GM23338 (cell line): ENCODE results near the gene TMPRSS2. TPM values are rescaled to one million over a fixed set of nuclear protein-coding genes. Genes with fewer than 3 reads are reported as not detected.

Source experiments
- ATAC-seq: fragments of 200-7000 bp; cut with Tn5 transposase; 3 replicates; pipeline ENCODE4 v1.9.1; 2020
- DNase-seq: peaks from one replicate; pipeline ENCODE4 v3.0.0-alpha.2; 2015; ENCODE audit warnings: low spot score
- H2AFZ ChIP-seq: fragments of 200-600 bp; sonication (generic); 2 replicates; pipeline ENCODE4 v1.8.0; 2016; ENCODE audit warnings: antibody characterized with exemption, mild to moderate bottlenecking, moderate library complexity
- H3F3A ChIP-seq: fragments of 200-600 bp; sonication (generic); replicated peaks from 2 replicates; pipeline ENCODE4 v1.8.0; 2017; ENCODE audit warnings: antibody characterized with exemption, mixed run types, low read depth
- H3K27ac ChIP-seq: fragments of 200-600 bp; sonication (generic); 2 replicates; pipeline ENCODE4 v1.6.1; 2016; ENCODE audit warnings: low read depth
- H3K27me3 ChIP-seq: fragments of 200-600 bp; sonication (generic); 2 replicates; pipeline ENCODE4 v1.8.0; 2016; ENCODE audit warnings: mild to moderate bottlenecking, mixed run types, moderate library complexity; ENCODE audit not compliant: insufficient read depth
- H3K36me3 ChIP-seq: fragments of 200-600 bp; sonication (generic); 2 replicates; pipeline ENCODE4 v1.8.0; 2016; ENCODE audit warnings: mild to moderate bottlenecking; ENCODE audit not compliant: insufficient read depth
- H3K4me1 ChIP-seq: fragments of 200-600 bp; sonication (generic); 2 replicates; pipeline ENCODE4 v1.8.0; 2016; ENCODE audit warnings: mild to moderate bottlenecking, moderate library complexity; ENCODE audit not compliant: insufficient read depth
- H3K4me2 ChIP-seq: fragments of 200-600 bp; sonication (generic); 2 replicates; pipeline ENCODE4 v1.7.1; 2017; ENCODE audit warnings: mixed run types
- H3K4me3 ChIP-seq: fragments of 200-600 bp; sonication (generic); 2 replicates; pipeline ENCODE4 v1.6.1; 2016; ENCODE audit warnings: mixed run types
- H3K79me2 ChIP-seq: fragments of 200-600 bp; sonication (generic); replicated peaks from 2 replicates; pipeline ENCODE4 v1.8.0; 2017; ENCODE audit warnings: mild to moderate bottlenecking; ENCODE audit not compliant: insufficient read depth
- H3K9me2 ChIP-seq: fragments of 200-600 bp; sonication (generic); 2 replicates; pipeline ENCODE4 v1.8.0; 2017; ENCODE audit not compliant: insufficient read depth
- H4K20me1 ChIP-seq: fragments of 200-600 bp; sonication (generic); replicated peaks from 2 replicates; pipeline ENCODE4 v1.8.0; 2017; ENCODE audit warnings: mild to moderate bottlenecking; ENCODE audit not compliant: insufficient read depth
- H3K27ac Mint-ChIP-seq: 2 replicates; pipeline ENCODE4 v1.8.0; 2020; ENCODE audit warnings: inconsistent platforms, mild to moderate bottlenecking, moderate library complexity, mixed read lengths
- H3K27me3 Mint-ChIP-seq: 3 replicates; pipeline ENCODE4 v1.8.0; 2022; ENCODE audit warnings: low read depth, mild to moderate bottlenecking, moderate library complexity, mixed read lengths, inconsistent platforms; ENCODE audit not compliant: insufficient read depth, poor library complexity
- H3K36me3 Mint-ChIP-seq: 3 replicates; pipeline ENCODE4 v1.8.0; 2021; ENCODE audit warnings: low read depth, mild to moderate bottlenecking, inconsistent platforms, moderate library complexity, mixed read lengths
- H3K4me1 Mint-ChIP-seq: 3 replicates; pipeline ENCODE4 v1.8.0; 2020; ENCODE audit warnings: mild to moderate bottlenecking, inconsistent platforms, mixed read lengths
- H3K4me3 Mint-ChIP-seq: 3 replicates; pipeline ENCODE4 v1.8.0; 2021; ENCODE audit warnings: moderate library complexity, mild to moderate bottlenecking, inconsistent platforms, mixed read lengths
- H3K9me3 Mint-ChIP-seq: 3 replicates; pipeline ENCODE4 v1.8.0; 2020; ENCODE audit warnings: moderate library complexity, mild to moderate bottlenecking, inconsistent platforms, mixed read lengths
- CREB1 ChIP-seq: fragments of 250-450 bp; sonication (Bioruptor Pico); IDR thresholded peaks from 2 replicates; pipeline ENCODE4 v1.5.0; 2020; ENCODE audit warnings: low read depth, mild to moderate bottlenecking, moderate library complexity
- EZH2 ChIP-seq: fragments of 200-600 bp; sonication (generic); IDR thresholded peaks from one replicate; pipeline ENCODE4 v1.8.0; 2017; ENCODE audit warnings: antibody characterized with exemption, mild to moderate bottlenecking, low read depth; ENCODE audit not compliant: unreplicated experiment
- EZH2phosphoT487 ChIP-seq: fragments of 200-600 bp; sonication (generic); IDR thresholded peaks from one replicate; pipeline ENCODE4 v1.8.1; 2018; ENCODE audit warnings: antibody characterized with exemption; ENCODE audit not compliant: unreplicated experiment
- JUNB ChIP-seq: IDR thresholded peaks from one replicate; pipeline ENCODE4 v1.6.1; 2016; ENCODE audit warnings: antibody characterized with exemption; ENCODE audit not compliant: unreplicated experiment
- NANOG ChIP-seq: IDR thresholded peaks from 2 replicates; pipeline ENCODE4 v1.6.1; 2016; ENCODE audit warnings: antibody characterized with exemption, borderline replicate concordance
- POLR2AphosphoS5 ChIP-seq: IDR thresholded peaks from 2 replicates; pipeline ENCODE4 v1.6.1; 2016; ENCODE audit warnings: antibody characterized with exemption, low read depth
- STAT1 ChIP-seq: IDR thresholded peaks from one replicate; pipeline ENCODE4 v1.6.1; 2016; ENCODE audit warnings: antibody characterized with exemption; ENCODE audit not compliant: unreplicated experiment
- ZNF114 ChIP-seq: fragments of 250-450 bp; sonication (Bioruptor Pico); IDR thresholded peaks from 2 replicates; pipeline ENCODE4 v1.5.0; 2020; ENCODE audit warnings: mild to moderate bottlenecking, moderate library complexity
- ZNF331 ChIP-seq: fragments of 250-450 bp; sonication (Bioruptor Pico); IDR thresholded peaks from 2 replicates; pipeline ENCODE4 v1.5.0; 2020; ENCODE audit warnings: low read depth, mild to moderate bottlenecking, moderate library complexity
- polyA plus RNA-seq: library from polyadenylated mRNA; unstranded; fragments of >200 nt; fragmentation: Nextera tagmentation; extraction: Ambion mirVana; gene quantifications from 2 replicates; pipeline ENCODE4 v1.2.1, GENCODE V29; 2016
- total RNA-seq: library from RNA; depleted of rRNA; stranded (reverse); fragments of >200 nt; shearing (Covaris generic); gene quantifications from 2 replicates; pipeline ENCODE4 v1.2.3, GENCODE V29; 2014
- TF ChIP-seq, protein P1 (sequence below): IDR thresholded peaks from 2 replicates; pipeline ENCODE4 v1.6.1; 2016; ENCODE audit warnings: antibody characterized with exemption
- TF ChIP-seq, protein P2 (sequence below), 2 experiments: fragments of 200-600 bp in 1 of 2; sonication (generic) in 1 of 2; conservative IDR thresholded peaks; 2 replicates each; pipeline versions ENCODE4 v1.5.1 to v1.6.1; 2016 to 2017; ENCODE audit warnings: antibody characterized with exemption in 2 of 2, low read depth in 2 of 2, mild to moderate bottlenecking in 2 of 2, moderate library complexity in 1 of 2
- TF ChIP-seq, protein P3 (sequence below): IDR thresholded peaks from one replicate; pipeline ENCODE4 v1.6.1; 2018; ENCODE audit warnings: antibody characterized with exemption; ENCODE audit not compliant: unreplicated experiment
- TF ChIP-seq, protein P4 (sequence below): fragments of 250-450 bp; sonication (Bioruptor Pico); IDR thresholded peaks from 2 replicates; pipeline ENCODE4 v1.5.0; 2020; ENCODE audit warnings: mild to moderate bottlenecking, moderate library complexity

TMPRSS2 gene
- total and polyA plus RNA-seq, 2 experiments from 2014 or later, result 2.3 to 4.9 TPM

DNA sequence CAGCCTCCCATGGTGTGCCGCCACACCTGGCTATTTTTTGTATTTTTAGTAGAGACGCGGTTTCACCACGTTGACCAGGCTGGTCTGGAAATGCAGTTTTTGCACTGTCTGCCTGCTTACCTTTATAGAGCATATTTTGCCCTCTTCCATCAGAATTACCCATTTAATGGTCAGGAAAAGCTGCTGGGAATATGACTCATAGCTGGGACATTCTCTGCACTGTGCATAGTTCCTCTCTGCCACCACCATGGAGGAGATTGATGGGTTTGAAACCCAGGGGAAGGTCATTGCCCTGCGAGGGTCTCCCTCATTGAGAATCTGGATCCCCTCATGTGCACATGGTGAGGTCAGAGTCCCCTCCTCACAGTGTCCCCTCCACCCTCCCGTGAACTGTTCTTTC lies 49.8 kb downstream of the TMPRSS2 start:
- no peaks in the 10 kb centered on the region for H4K20me1 ChIP-seq
- TF ChIP-seq EZH2phosphoT487 (no peak), STAT1 (no peak), ZNF114 (no peak), JUNB (no peak), NANOG (no peak), EZH2 (no peak), CREB1 (CRISPR knock-in tag) (no peak), POLR2AphosphoS5 (no peak), ZNF331 (CRISPR knock-in tag) (no peak)
- TF ChIP-seq, protein P1, sequence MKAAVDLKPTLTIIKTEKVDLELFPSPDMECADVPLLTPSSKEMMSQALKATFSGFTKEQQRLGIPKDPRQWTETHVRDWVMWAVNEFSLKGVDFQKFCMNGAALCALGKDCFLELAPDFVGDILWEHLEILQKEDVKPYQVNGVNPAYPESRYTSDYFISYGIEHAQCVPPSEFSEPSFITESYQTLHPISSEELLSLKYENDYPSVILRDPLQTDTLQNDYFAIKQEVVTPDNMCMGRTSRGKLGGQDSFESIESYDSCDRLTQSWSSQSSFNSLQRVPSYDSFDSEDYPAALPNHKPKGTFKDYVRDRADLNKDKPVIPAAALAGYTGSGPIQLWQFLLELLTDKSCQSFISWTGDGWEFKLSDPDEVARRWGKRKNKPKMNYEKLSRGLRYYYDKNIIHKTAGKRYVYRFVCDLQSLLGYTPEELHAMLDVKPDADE, result no peak
- TF ChIP-seq, protein P2, sequence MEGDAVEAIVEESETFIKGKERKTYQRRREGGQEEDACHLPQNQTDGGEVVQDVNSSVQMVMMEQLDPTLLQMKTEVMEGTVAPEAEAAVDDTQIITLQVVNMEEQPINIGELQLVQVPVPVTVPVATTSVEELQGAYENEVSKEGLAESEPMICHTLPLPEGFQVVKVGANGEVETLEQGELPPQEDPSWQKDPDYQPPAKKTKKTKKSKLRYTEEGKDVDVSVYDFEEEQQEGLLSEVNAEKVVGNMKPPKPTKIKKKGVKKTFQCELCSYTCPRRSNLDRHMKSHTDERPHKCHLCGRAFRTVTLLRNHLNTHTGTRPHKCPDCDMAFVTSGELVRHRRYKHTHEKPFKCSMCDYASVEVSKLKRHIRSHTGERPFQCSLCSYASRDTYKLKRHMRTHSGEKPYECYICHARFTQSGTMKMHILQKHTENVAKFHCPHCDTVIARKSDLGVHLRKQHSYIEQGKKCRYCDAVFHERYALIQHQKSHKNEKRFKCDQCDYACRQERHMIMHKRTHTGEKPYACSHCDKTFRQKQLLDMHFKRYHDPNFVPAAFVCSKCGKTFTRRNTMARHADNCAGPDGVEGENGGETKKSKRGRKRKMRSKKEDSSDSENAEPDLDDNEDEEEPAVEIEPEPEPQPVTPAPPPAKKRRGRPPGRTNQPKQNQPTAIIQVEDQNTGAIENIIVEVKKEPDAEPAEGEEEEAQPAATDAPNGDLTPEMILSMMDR (conservative IDR thresholded peaks at IDR 0.05; ENCODE audit: low read depth in 2 of 2), result no peak
- TF ChIP-seq, protein P3, sequence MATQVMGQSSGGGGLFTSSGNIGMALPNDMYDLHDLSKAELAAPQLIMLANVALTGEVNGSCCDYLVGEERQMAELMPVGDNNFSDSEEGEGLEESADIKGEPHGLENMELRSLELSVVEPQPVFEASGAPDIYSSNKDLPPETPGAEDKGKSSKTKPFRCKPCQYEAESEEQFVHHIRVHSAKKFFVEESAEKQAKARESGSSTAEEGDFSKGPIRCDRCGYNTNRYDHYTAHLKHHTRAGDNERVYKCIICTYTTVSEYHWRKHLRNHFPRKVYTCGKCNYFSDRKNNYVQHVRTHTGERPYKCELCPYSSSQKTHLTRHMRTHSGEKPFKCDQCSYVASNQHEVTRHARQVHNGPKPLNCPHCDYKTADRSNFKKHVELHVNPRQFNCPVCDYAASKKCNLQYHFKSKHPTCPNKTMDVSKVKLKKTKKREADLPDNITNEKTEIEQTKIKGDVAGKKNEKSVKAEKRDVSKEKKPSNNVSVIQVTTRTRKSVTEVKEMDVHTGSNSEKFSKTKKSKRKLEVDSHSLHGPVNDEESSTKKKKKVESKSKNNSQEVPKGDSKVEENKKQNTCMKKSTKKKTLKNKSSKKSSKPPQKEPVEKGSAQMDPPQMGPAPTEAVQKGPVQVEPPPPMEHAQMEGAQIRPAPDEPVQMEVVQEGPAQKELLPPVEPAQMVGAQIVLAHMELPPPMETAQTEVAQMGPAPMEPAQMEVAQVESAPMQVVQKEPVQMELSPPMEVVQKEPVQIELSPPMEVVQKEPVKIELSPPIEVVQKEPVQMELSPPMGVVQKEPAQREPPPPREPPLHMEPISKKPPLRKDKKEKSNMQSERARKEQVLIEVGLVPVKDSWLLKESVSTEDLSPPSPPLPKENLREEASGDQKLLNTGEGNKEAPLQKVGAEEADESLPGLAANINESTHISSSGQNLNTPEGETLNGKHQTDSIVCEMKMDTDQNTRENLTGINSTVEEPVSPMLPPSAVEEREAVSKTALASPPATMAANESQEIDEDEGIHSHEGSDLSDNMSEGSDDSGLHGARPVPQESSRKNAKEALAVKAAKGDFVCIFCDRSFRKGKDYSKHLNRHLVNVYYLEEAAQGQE, result no peak
- TF ChIP-seq, protein P4, sequence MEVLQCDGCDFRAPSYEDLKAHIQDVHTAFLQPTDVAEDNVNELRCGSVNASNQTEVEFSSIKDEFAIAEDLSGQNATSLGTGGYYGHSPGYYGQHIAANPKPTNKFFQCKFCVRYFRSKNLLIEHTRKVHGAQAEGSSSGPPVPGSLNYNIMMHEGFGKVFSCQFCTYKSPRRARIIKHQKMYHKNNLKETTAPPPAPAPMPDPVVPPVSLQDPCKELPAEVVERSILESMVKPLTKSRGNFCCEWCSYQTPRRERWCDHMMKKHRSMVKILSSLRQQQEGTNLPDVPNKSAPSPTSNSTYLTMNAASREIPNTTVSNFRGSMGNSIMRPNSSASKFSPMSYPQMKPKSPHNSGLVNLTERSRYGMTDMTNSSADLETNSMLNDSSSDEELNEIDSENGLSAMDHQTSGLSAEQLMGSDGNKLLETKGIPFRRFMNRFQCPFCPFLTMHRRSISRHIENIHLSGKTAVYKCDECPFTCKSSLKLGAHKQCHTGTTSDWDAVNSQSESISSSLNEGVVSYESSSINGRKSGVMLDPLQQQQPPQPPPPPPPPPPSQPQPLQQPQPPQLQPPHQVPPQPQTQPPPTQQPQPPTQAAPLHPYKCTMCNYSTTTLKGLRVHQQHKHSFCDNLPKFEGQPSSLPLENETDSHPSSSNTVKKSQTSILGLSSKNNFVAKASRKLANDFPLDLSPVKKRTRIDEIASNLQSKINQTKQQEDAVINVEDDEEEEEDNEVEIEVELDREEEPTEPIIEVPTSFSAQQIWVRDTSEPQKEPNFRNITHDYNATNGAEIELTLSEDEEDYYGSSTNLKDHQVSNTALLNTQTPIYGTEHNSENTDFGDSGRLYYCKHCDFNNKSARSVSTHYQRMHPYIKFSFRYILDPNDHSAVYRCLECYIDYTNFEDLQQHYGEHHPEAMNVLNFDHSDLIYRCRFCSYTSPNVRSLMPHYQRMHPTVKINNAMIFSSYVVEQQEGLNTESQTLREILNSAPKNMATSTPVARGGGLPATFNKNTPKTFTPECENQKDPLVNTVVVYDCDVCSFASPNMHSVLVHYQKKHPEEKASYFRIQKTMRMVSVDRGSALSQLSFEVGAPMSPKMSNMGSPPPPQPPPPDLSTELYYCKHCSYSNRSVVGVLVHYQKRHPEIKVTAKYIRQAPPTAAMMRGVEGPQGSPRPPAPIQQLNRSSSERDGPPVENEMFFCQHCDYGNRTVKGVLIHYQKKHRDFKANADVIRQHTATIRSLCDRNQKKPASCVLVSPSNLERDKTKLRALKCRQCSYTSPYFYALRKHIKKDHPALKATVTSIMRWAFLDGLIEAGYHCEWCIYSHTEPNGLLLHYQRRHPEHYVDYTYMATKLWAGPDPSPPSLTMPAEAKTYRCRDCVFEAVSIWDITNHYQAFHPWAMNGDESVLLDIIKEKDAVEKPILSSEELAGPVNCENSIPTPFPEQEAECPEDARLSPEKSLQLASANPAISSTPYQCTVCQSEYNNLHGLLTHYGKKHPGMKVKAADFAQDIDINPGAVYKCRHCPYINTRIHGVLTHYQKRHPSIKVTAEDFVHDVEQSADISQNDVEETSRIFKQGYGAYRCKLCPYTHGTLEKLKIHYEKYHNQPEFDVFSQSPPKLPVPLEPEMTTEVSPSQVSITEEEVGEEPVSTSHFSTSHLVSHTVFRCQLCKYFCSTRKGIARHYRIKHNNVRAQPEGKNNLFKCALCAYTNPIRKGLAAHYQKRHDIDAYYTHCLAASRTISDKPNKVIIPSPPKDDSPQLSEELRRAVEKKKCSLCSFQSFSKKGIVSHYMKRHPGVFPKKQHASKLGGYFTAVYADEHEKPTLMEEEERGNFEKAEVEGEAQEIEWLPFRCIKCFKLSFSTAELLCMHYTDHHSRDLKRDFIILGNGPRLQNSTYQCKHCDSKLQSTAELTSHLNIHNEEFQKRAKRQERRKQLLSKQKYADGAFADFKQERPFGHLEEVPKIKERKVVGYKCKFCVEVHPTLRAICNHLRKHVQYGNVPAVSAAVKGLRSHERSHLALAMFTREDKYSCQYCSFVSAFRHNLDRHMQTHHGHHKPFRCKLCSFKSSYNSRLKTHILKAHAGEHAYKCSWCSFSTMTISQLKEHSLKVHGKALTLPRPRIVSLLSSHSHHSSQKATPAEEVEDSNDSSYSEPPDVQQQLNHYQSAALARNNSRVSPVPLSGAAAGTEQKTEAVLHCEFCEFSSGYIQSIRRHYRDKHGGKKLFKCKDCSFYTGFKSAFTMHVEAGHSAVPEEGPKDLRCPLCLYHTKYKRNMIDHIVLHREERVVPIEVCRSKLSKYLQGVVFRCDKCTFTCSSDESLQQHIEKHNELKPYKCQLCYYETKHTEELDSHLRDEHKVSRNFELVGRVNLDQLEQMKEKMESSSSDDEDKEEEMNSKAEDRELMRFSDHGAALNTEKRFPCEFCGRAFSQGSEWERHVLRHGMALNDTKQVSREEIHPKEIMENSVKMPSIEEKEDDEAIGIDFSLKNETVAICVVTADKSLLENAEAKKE (CRISPR knock-in tag), result no peak
- peaks cover 28% of the 10 kb centered on the region for H3K4me1 Mint-ChIP-seq
- H3K4me1 ChIP-seq, result no peaks in the 10 kb centered on the region
- no peaks in the 10 kb centered on the region for H3K9me2 ChIP-seq
- H3F3A ChIP-seq, result no peaks in the 10 kb centered on the region
- ATAC-seq (no peak), DNase-seq (no peak)
- peaks cover 9% of the 10 kb centered on the region; the same call in 2 of the 3 replicates for H3K9me3 Mint-ChIP-seq
- H3K4me2 ChIP-seq, result no peak overlapping the region
- H2AFZ ChIP-seq, result no peak overlapping the region
- no peak overlapping the region for H3K4me3 ChIP-seq
- no peak overlapping the region for H3K27ac Mint-ChIP-seq
- no peak overlapping the region for H3K4me3 Mint-ChIP-seq
- H3K27ac ChIP-seq, result no peak overlapping the region
- no peaks in the 10 kb centered on the region for H3K27me3 ChIP-seq
- no peaks in the 10 kb centered on the region for H3K36me3 ChIP-seq
- no peaks in the 10 kb centered on the region for H3K79me2 ChIP-seq
- peaks cover 8% of the 10 kb centered on the region; the same call in 2 of the 3 replicates for H3K36me3 Mint-ChIP-seq
- H3K27me3 Mint-ChIP-seq, result peaks cover 5% of the 10 kb centered on the region
